ENCODE measurements around the gene PCDH9.
A peak's percentile ranks its signal among the peaks of the same experiment; 100 is the strongest.

The PCDH9 gene

GRCh38 chr13:67186995-67187569, 43.1 kb downstream of the PCDH9 start:
- DNase-seq: no peak
- intact Hi-C loops (cut with DNase I): no loop called here

DNA sequence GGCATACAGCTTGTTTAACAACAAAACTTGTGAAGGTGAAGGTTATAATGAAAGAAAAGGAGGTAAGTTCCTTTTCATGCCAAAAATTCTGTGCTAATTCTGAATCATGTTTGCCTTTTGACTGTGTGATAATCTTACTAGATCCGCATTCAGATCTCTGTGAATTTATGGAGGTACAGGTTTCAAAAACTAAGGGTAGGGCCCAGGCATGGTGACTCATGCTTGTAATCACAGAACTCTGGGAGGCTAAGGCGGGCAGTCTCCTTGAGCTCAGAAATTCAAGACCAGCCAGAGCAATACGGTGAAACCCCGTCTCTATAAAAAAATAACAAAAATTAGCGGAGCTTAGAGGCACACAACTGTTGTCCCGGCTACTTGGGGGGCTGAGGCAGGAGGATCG, 45.9 kb downstream of the PCDH9 start:
- no peak for DNase-seq
- intact Hi-C loops (cut with DNase I): no loop called here

DNA sequence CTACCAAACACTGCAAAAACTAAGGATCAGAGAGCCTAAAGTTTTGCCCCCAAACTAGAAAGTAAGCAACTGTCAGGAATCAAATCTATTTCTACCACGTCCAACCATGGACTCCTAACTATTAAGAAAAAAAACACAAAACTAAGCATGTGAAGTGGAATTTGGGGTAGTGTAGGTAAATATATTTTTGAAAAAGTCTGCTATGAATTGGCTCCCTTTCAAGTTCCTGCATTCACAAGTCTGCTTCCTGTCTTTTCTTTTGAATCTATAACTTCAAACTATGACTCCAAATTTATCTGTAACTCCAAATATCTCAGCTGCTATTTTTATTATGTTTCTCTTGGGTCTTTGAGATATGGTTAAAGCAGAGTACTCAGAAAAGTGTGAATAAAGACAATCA, 47.0 kb downstream of the PCDH9 start:
- DNase-seq: no peak

GRCh38 chr13:67175836-67176459, 54.2 kb downstream of the PCDH9 start:
- intact Hi-C loops (cut with DNase I): no loop called here
- no peak for DNase-seq

More for the DNA sequence above, 47.0 kb downstream of the PCDH9 start:
- intact Hi-C loops (cut with DNase I): no loop called here

GRCh38 chr13:67168384-67168783, 61.8 kb downstream of the PCDH9 start:
- no peak for DNase-seq
- intact Hi-C loops (cut with DNase I): no loop called here

DNA sequence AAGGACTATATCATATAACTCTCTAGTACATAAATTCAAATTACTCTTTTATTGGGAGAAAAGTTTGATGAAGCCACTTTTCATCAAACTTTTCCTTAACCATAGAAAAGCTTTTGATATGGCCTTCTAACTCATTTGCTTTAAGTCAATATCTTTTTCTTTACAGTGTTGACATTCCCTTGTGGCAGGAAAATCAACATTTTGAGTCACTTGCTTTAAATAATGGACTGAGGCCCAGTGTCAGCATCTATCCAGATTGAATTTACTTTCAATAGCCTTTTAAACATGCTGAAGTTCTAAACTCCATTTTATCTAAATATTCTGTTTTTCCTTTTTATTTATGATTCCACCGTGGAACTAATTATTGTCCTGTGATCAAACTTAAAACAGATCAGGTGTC, 62.7 kb downstream of the PCDH9 start:
- no peak for DNase-seq
- intact Hi-C loops (cut with DNase I): no loop called here

- DNase-seq: no peak
- intact Hi-C loops (cut with DNase I): no loop called here
Observed at GRCh38 chr13:67161176-67161575, 69.0 kb downstream of the PCDH9 start.

DNA sequence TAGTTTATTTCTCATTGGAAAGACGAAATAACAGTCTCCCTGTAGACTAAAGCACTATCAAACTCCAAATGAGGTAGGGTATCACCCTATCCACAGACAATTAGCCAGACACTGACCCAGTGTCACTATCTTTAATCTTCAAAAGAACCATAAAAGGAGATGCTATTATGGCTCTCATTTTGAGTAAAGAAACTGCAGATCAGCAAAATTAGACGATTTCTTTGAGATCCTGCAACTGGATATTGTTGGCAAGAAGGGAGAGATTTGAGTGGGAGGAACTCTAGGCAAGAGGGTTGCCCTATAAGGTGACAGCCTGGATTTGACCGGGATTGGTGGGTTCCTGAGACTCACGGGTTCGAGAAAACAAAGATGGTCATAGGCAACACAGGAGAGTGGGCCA, 71.2 kb downstream of the PCDH9 start:
- intact Hi-C loops (cut with DNase I): no loop called here
- DNase-seq: no peak

DNA sequence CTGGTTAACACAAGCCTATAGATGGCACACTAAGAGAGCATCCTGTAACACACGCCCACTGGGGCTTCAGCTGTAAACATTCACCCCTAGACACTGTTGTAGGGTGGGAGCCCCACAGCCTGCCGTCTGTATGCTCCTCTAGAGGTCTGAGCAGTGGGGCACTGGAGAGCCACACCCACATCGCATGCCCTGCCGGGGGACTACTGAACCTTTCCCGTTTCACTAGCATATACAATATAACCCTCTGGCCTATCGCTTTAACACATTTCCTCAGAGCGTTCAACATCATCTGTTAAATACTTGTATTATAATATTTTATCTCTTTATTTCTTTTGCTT, 73.4 kb downstream of the PCDH9 start:
- peak in 19 of 42 donors; percentile 5 to 63 (median 20) for DNase-seq

DNA sequence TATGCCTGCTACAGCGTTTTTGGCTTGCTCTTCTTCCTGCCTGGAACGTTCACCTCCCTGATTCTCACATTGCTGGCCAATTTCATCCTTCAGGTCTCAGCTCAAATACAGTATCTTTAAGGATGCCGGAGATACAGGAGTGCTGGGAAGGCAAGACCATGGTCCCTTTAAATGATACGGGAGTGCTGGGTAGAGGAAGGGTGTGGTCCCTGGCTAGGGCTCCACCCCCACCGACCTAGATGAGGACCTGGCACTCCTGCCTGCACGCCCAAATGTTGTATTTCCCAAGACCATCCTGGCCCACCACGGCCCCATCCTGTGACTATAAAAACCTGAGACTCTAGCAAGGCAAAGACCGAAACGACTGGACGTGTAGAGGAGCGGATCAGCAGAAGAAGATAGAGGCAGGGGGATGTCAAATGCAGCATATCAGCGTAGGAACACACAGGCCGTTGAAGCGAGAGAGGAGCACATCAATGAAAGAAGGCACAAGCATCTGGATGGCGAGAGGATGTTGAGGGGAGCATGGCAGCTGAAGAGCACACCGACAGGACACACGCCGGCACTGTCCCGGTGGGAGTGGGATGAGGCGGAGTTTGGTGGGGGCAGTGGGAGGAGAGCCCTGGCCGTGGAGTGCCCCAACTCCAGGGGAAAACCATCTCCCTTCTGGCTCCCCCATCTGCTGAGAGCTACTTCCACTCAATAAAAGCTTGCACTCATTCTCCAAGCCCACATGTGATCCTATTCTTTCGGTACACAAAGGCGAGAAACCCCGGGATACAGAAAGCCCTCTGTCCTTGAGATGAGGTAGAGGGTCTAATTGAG, 74.0 kb downstream of the PCDH9 start:
- intact Hi-C loops (cut with DNase I): no loop called here
- peak in 22 of 42 donors; percentile 7 to 78 (median 40) for DNase-seq

More for the DNA sequence above, 73.4 kb downstream of the PCDH9 start:
- intact Hi-C loops (cut with DNase I): no loop called here

GRCh38 chr13:67152085-67152484, 78.1 kb downstream of the PCDH9 start:
- intact Hi-C loops (cut with DNase I): no loop called here
- no peak for DNase-seq

- DNase-seq: no peak
- intact Hi-C loops (cut with DNase I): no loop called here
Observed at GRCh38 chr13:67151652-67152051, 78.5 kb downstream of the PCDH9 start.

GRCh38 chr13:67150608-67151007, 79.5 kb downstream of the PCDH9 start:
- DNase-seq: no peak
- intact Hi-C loops (cut with DNase I): no loop called here

- intact Hi-C loops (cut with DNase I): loop anchor here (10.0 kb wide), 1 partner anchor 77 kb away; no protein-coding TSS in a partner anchor
- no peak for DNase-seq
Observed at GRCh38 chr13:67148161-67148571, 82.0 kb downstream of the PCDH9 start.

DNA sequence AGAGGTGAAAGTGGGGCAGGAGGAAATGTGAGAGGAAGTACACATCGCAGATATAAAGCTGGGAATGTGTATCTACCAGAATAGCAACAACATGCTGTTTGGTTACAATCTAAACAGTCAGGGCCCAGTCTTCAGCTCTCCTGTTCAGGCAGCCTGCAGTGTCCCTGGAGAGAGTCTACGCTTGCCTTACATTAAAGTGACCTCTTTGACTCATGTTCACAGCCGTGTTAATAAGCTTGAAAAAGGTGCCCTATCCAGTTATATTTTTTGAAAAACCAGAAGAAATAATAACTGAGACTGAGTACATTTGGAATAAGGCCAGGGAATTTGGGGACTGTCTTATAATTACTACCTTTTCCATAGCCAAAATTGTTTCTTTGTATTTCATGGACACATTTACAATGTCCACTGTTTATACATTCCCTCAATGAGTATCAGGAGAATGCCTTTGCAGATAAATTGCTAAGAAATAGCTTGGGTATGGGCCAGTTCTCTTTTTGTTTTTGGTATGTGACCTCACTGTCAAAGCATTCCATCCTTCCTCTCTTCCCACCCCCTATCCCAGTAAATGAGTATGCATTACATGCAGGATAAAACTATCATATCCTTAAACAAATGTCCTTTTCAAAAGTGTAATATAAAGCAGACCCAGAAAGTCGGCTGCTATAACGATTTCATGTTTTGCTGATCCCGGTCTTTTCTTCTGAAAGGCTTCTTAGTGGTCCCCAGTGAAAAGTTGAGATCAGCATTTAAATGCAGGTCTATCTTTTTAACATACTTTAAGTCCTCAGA, 82.6 kb downstream of the PCDH9 start:
- DNase-seq: peak in 2 of 42 donors; percentile 12 to 40
- intact Hi-C loops (cut with DNase I): loop anchor here (10.0 kb wide), 1 partner anchor 77 kb away; no protein-coding TSS in a partner anchor

DNA sequence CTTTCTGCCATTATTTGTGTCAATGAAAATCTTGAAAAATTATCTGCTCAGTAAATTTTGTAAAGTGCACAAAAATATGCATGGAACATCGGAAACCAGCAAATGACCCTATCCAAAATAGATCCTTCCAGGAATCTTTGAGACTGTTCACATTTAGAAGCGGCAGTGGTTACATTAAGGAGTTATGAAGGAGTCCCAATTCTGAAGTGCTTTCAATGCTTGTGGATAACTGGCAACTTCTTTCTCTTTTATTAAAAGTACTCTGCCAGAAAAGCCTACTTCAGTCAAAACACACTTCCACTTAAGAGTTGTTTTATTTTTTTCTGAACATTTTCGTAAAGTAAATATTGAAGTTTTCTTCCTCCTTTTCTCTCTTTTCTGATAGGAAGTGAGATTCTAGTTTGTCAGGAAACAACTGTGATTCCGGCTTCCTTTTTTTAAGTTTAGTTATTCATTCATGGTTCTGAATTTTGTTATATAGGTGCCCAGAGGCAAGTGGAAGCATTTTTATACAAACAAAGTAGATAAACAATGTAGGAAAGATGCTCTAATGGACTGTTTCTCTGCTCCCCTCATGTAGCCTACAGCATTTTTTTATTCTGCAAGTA, 83.5 kb downstream of the PCDH9 start:
- no peak for DNase-seq
- intact Hi-C loops (cut with DNase I): loop anchor here (10.0 kb wide), 1 partner anchor 78 kb away; no protein-coding TSS in a partner anchor

DNA sequence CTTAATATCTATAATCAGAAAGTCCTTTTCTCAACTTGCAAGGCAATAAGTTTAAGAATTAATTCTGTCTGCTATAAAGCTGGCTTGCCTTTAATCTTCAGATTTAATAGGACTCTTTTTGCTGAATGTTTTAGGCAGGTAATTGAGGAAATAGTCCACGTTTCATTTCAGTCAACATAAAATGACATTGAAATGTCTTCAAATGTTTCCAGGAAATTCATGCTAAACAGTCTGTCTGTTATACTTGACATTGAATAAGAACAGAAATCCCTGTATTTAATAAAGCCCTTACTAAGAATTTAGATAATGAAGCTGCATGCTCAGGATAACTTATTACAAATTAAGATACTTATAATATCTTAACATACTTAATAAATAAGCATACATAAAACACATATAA, 84.2 kb downstream of the PCDH9 start:
- intact Hi-C loops (cut with DNase I): loop anchor here (10.0 kb wide), 1 partner anchor 79 kb away; no protein-coding TSS in a partner anchor

DNA sequence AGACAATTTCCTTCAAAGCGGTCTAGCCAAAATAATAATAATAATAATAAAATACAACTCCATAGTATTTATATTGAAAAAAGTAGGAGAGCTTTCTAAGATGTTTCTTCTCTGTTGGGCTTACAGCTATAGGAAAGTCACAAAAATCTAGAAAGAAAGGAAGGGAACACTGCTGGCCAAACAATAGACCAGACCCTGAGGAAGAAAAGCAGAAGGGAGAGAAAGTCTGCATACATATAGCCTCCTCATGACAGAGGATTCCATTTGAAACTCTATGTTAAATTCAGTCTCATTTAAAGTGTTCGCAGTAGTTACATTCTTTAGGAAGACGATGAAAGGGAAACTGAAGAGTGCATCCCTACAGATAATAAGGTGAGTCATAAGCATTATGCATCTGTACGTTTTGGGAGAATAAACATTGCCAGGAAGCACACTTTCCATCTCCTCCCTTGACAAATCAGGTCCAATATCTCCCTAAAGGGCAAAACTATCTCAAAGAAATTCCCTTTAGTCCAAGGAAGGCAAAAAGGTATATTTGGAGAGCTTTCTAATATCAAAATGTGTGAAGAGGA, 86.5 kb downstream of the PCDH9 start:
- intact Hi-C loops (cut with DNase I): loop anchor here (10.0 kb wide), 1 partner anchor 81 kb away; no protein-coding TSS in a partner anchor
- DNase-seq: no peak

More for the DNA sequence above, 84.2 kb downstream of the PCDH9 start:
- DNase-seq: no peak

Measured in head of caudate nucleus (tissue), 42 donors.